ENCODE results near the gene PTP4A1. TPM values are rescaled to one million over a fixed set of nuclear protein-coding genes. Genes with fewer than 3 reads are reported as not detected.

The PTP4A1 gene
- polyA plus RNA-seq, 1 donor (not counting 4 experiments of a cell fraction or from before 2014, with no cell fraction given): 65.7 TPM

- H4K20me1 ChIP-seq (ENCODE audit: control insufficient read depth, extremely low read depth, insufficient read depth, low read length): no peaks in the 10 kb centered on the region
- DNase-seq (ENCODE audit: low read depth, low spot score) (no peak), FAIRE-seq (no peak)
- H3K27ac ChIP-seq (ENCODE audit: control insufficient read depth, insufficient read depth, low read length): no peak overlapping the region
- no peaks in the 10 kb centered on the region for H3K9me3 ChIP-seq (ENCODE audit: control insufficient read depth, low read depth, low read length)
- dilution Hi-C loops (cut with MboI; ENCODE audit: extremely low pct_ligation_motif_present, low sequenced_read_pairs): no loop called here
- peaks cover 3% of the 10 kb centered on the region for H3K4me1 ChIP-seq (ENCODE audit: control insufficient read depth, extremely low read depth, insufficient read depth, low read length)
- no peaks in the 10 kb centered on the region for H3K9me1 ChIP-seq (ENCODE audit: control insufficient read depth, extremely low read depth, insufficient read depth, low read length)
- H3K36me3 ChIP-seq (ENCODE audit: control insufficient read depth in 2 of 2, extremely low read depth in 1 of 2, insufficient read depth in 2 of 2, low read length in 2 of 2): no peaks in the 10 kb centered on the region
- H3K4me3 ChIP-seq (ENCODE audit: control insufficient read depth in 2 of 3, extremely low read depth in 1 of 3, insufficient read depth in 2 of 3, low read depth in 1 of 3, low read length in 3 of 3): no peak overlapping the region
- no peak overlapping the region for H3K4me2 ChIP-seq (ENCODE audit: control insufficient read depth, extremely low read depth, insufficient read depth, low read depth, low read length)
- H3K9ac ChIP-seq (ENCODE audit: control insufficient read depth, extremely low read depth, insufficient read depth, low read length): no peak overlapping the region
- H3K27me3 ChIP-seq (ENCODE audit: control insufficient read depth, extremely low read depth, insufficient read depth, low read length): no peaks in the 10 kb centered on the region
- H3K79me2 ChIP-seq (ENCODE audit: control insufficient read depth, insufficient read depth, low read length): no peaks in the 10 kb centered on the region
- no peak overlapping the region for H2AFZ ChIP-seq (ENCODE audit: control insufficient read depth, low read length)
- no peak for TF ChIP-seq CTCF (optimal IDR thresholded peaks at IDR 0.05 in 1 of 3, IDR thresholded peaks at IDR 0.05 in 1 of 3, conservative IDR thresholded peaks at IDR 0.05 in 1 of 3; ENCODE audit: extremely low read depth in 1 of 3, insufficient read depth in 2 of 3, low read length in 3 of 3)
- no peak for TF ChIP-seq EZH2 (IDR thresholded peaks at IDR 0.05; ENCODE audit: low read length)
Observed at GRCh38 chr6:63549076-63549475, 23.2 kb upstream of the PTP4A1 start.

GRCh38 chr6:63553208-63553607 is 19.1 kb upstream of the PTP4A1 start:
- Histone ChIP-seq H3K36me3 (ENCODE audit: control insufficient read depth in 2 of 2, extremely low read depth in 1 of 2, insufficient read depth in 2 of 2, low read length in 2 of 2) (no peaks in the 10 kb centered on the region), H4K20me1 (ENCODE audit: control insufficient read depth, extremely low read depth, insufficient read depth, low read length) (no peaks in the 10 kb centered on the region), H3K27ac (ENCODE audit: control insufficient read depth, insufficient read depth, low read length) (no peak overlapping the region), H3K4me3 (ENCODE audit: control insufficient read depth in 2 of 3, extremely low read depth in 1 of 3, insufficient read depth in 2 of 3, low read depth in 1 of 3, low read length in 3 of 3) (no peak overlapping the region), H3K9me1 (ENCODE audit: control insufficient read depth, extremely low read depth, insufficient read depth, low read length) (no peaks in the 10 kb centered on the region), H3K4me2 (ENCODE audit: control insufficient read depth, extremely low read depth, insufficient read depth, low read depth, low read length) (no peak overlapping the region), H3K79me2 (ENCODE audit: control insufficient read depth, insufficient read depth, low read length) (no peaks in the 10 kb centered on the region), H3K9me3 (ENCODE audit: control insufficient read depth, low read depth, low read length) (no peaks in the 10 kb centered on the region), H3K4me1 (ENCODE audit: control insufficient read depth, extremely low read depth, insufficient read depth, low read length) (peaks cover 27% of the 10 kb centered on the region), H3K27me3 (ENCODE audit: control insufficient read depth, extremely low read depth, insufficient read depth, low read length) (no peaks in the 10 kb centered on the region), H3K9ac (ENCODE audit: control insufficient read depth, extremely low read depth, insufficient read depth, low read length) (no peak overlapping the region), H2AFZ (ENCODE audit: control insufficient read depth, low read length) (no peak overlapping the region)
- TF ChIP-seq CTCF (optimal IDR thresholded peaks at IDR 0.05 in 1 of 3, IDR thresholded peaks at IDR 0.05 in 1 of 3, conservative IDR thresholded peaks at IDR 0.05 in 1 of 3; ENCODE audit: extremely low read depth in 1 of 3, insufficient read depth in 2 of 3, low read length in 3 of 3): no peak
- TF ChIP-seq EZH2 (IDR thresholded peaks at IDR 0.05; ENCODE audit: low read length): no peak
- DNase-seq (ENCODE audit: low read depth, low spot score) (no peak), FAIRE-seq (no peak)
- dilution Hi-C loops (cut with MboI; ENCODE audit: extremely low pct_ligation_motif_present, low sequenced_read_pairs): no loop called here

Data from keratinocyte (primary cell).